Measurements from ENCODE around the gene AGL.
"Not testable (repeated sequence)": the region's sequence is repeated elsewhere in the genome, so short reads cannot be mapped to it uniquely, and the experiment has no call there.

AGL gene

GRCh38 chr1:99850459-99851291, 514 bp downstream of the AGL start:
- peak; percentile 22 for DNase-seq (ENCODE audit: low read depth, low spot score)

GRCh38 chr1:99851850-99852454, 1.8 kb downstream of the AGL start:
- no peak for DNase-seq (ENCODE audit: low read depth, low spot score)

GRCh38 chr1:99852648-99853047, 2.5 kb downstream of the AGL start:
- DNase-seq (ENCODE audit: low read depth, low spot score), result no peak

- no peak for DNase-seq (ENCODE audit: low read depth, low spot score)
Measured at GRCh38 chr1:99855914-99856450, 5.8 kb downstream of the AGL start.

- not testable (repeated sequence) for DNase-seq (ENCODE audit: low read depth, low spot score)
Measured at GRCh38 chr1:99857041-99857440, 6.9 kb downstream of the AGL start.

- DNase-seq (ENCODE audit: low read depth, low spot score), result no peak
Measured at GRCh38 chr1:99858286-99858685, 8.1 kb downstream of the AGL start.

GRCh38 chr1:99858881-99859280, 8.7 kb downstream of the AGL start:
- no peak for DNase-seq (ENCODE audit: low read depth, low spot score)

GRCh38 chr1:99860703-99861102, 10.5 kb downstream of the AGL start:
- DNase-seq (ENCODE audit: low read depth, low spot score), result no peak

- no peak for DNase-seq (ENCODE audit: low read depth, low spot score)
Measured at GRCh38 chr1:99867682-99868081, 17.5 kb downstream of the AGL start.

- DNase-seq (ENCODE audit: low read depth, low spot score), result peak; percentile 53
Measured at GRCh38 chr1:99869304-99869703, 19.1 kb downstream of the AGL start.

- no peak for DNase-seq (ENCODE audit: low read depth, low spot score)
Measured at GRCh38 chr1:99869723-99870122, 19.6 kb downstream of the AGL start.

GRCh38 chr1:99872063-99872462, 21.9 kb downstream of the AGL start:
- DNase-seq (ENCODE audit: low read depth, low spot score), result no peak

GRCh38 chr1:99877568-99877967, 27.4 kb downstream of the AGL start:
- DNase-seq (ENCODE audit: low read depth, low spot score), result no peak

- DNase-seq (ENCODE audit: low read depth, low spot score), result no peak
Measured at GRCh38 chr1:99886179-99886578, 36.0 kb downstream of the AGL start.

- DNase-seq (ENCODE audit: low read depth, low spot score), result no peak
Measured at GRCh38 chr1:99886841-99887240, 36.7 kb downstream of the AGL start.

GRCh38 chr1:99887890-99888289, 37.7 kb downstream of the AGL start:
- DNase-seq (ENCODE audit: low read depth, low spot score), result no peak

GRCh38 chr1:99891997-99892396, 41.8 kb downstream of the AGL start:
- no peak for DNase-seq (ENCODE audit: low read depth, low spot score)

- not testable (repeated sequence) for DNase-seq (ENCODE audit: low read depth, low spot score)
Measured at GRCh38 chr1:99903278-99903677, 53.1 kb downstream of the AGL start.

GRCh38 chr1:99906535-99906934, 56.4 kb downstream of the AGL start:
- no peak for DNase-seq (ENCODE audit: low read depth, low spot score)

GRCh38 chr1:99917214-99917613, 67.1 kb downstream of the AGL start:
- DNase-seq (ENCODE audit: low read depth, low spot score), result no peak

- DNase-seq (ENCODE audit: low read depth, low spot score), result no peak
Measured at GRCh38 chr1:99919220-99919619, 69.1 kb downstream of the AGL start.

GRCh38 chr1:99934801-99935200, 84.6 kb downstream of the AGL start:
- no peak for DNase-seq (ENCODE audit: low read depth, low spot score)

- DNase-seq (ENCODE audit: low read depth, low spot score), result no peak
Measured at GRCh38 chr1:99935534-99935933, 85.4 kb downstream of the AGL start.
